SK-N-SH (cell line): ENCODE results near the gene GLOD5.

ENCODE experiments used
- FOXM1 ChIP-seq: IDR thresholded peaks from 2 replicates; pipeline ENCODE4 v1.4.0; 2012; ENCODE audit warnings: low read depth, mild to moderate bottlenecking
- SIN3A ChIP-seq: IDR thresholded peaks from 2 replicates; pipeline ENCODE4 v1.6.1; 2012; ENCODE audit warnings: low read depth, mild to moderate bottlenecking, low read length, moderate library complexity, borderline replicate concordance

GRCh38 chrX:48721916-48722315 lies 39.6 kb upstream of the GLOD5 start:
- TF ChIP-seq FOXM1 (no peak), SIN3A (no peak)
